ENCODE data around the gene PRR35. TPM values are rescaled to one million over a fixed set of nuclear protein-coding genes. Genes with fewer than 3 reads are reported as not detected.

Gene PRR35
- total and polyA plus RNA-seq, 8 donors: 0.09 to 1.0 (median 0.66) TPM

DNA sequence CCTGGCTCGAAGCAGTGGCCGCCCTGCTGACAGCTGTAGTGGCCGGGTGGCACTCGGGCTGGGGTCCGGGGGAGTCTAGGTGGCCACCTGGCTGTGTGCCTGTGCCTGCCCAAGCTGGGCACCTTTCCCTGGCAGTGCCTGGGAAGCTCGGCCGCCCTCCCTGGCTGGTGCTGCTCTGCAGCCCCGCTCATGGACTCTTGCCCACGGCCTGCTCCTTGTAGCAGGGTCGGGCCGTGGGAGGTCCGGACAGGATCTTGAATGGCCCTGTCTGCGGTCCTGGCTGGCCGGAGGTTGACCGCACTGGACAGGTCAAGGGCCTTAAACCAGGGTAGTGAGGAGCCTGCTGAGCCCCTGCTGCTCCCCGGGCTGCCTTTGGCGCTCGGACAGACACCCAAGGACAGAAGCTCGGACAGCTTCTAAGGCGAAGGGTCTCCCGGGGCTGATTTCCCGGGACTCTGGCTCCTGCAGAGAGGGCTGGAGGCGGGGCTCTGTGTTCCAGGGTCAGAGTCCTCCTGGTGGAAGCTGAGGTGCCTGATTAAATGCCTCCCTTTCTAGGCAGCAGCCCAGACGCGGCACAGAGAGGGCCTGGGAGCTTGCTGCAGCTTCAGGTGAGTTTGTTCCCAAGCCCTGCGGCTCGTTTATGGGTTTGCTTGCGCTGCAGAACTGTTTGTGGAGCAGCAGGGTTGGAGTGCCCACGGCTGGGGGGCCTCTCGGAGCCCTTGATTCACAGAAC lies 26.6 kb upstream of the PRR35 start:
- H3K4me1 ChIP-seq: peaks cover 24 to 34% (median 25%) of the 10 kb centered on the region in 3 donors
- peak overlapping the region; percentile 60 to 79 (median 70) for H3K27ac ChIP-seq
- H3K9me3 ChIP-seq: no peaks in the 10 kb centered on the region
- 10 to 16% methylated on average over 28 to 30 of the region's 30 CpGs for WGBS, 2 donors
- no peaks in the 10 kb centered on the region for H3K27me3 ChIP-seq
- H3K4me3 ChIP-seq: peak overlapping the region in 3 of 4 donors; percentile 0 to 38 (median 15)
- ATAC-seq: peak; percentile 76 to 88 (median 85)
- TF ChIP-seq, protein P1, sequence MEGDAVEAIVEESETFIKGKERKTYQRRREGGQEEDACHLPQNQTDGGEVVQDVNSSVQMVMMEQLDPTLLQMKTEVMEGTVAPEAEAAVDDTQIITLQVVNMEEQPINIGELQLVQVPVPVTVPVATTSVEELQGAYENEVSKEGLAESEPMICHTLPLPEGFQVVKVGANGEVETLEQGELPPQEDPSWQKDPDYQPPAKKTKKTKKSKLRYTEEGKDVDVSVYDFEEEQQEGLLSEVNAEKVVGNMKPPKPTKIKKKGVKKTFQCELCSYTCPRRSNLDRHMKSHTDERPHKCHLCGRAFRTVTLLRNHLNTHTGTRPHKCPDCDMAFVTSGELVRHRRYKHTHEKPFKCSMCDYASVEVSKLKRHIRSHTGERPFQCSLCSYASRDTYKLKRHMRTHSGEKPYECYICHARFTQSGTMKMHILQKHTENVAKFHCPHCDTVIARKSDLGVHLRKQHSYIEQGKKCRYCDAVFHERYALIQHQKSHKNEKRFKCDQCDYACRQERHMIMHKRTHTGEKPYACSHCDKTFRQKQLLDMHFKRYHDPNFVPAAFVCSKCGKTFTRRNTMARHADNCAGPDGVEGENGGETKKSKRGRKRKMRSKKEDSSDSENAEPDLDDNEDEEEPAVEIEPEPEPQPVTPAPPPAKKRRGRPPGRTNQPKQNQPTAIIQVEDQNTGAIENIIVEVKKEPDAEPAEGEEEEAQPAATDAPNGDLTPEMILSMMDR (IDR thresholded peaks at IDR 0.05): no peak
- intact Hi-C loops (cut with DNase I): no loop called here
- FAIRE-seq: no peak
- H3K36me3 ChIP-seq: no peaks in the 10 kb centered on the region
- DNase-seq: peak; percentile 80 to 93 (median 84)

DNA sequence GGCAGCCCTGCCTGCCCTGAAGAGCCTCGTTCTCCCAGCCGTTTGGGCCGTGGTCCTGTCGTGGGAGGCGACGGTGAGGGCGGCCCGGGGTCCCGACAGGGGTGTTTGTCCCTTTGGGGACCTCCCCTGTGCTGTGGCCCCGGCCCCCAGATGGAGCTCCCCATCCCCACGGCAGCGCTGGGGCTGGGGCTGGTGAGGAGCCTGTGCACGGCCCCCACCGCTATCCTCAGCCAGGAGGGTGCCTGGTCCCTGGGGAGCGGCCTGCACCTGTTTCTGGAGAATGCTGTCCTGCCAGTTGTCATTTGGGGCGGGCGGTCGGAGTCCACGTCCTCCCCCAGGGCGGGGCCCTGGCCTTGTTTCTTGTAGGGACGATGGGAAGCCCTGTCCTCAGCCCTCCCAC lies 26.1 kb upstream of the PRR35 start:
- peak; percentile 45 to 73 (median 55) for ATAC-seq
- peak in 2 of 6 donors; percentile 57 to 68 for DNase-seq
- TF ChIP-seq, protein P1 (IDR thresholded peaks at IDR 0.05): no peak
- 15 to 16% methylated on average over 18 to 21 of the region's 21 CpGs for WGBS, 2 donors
- intact Hi-C loops (cut with DNase I): no loop called here
- Histone ChIP-seq H3K4me3 (peak overlapping the region in 3 of 4 donors; percentile 0 to 38 (median 15)), H3K9me3 (no peaks in the 10 kb centered on the region), H3K27ac (peak overlapping the region; percentile 60 to 79 (median 70)), H3K36me3 (no peaks in the 10 kb centered on the region), H3K27me3 (no peaks in the 10 kb centered on the region), H3K4me1 (peaks cover 22 to 33% (median 23%) of the 10 kb centered on the region in 3 donors)
- no peak for FAIRE-seq

DNA sequence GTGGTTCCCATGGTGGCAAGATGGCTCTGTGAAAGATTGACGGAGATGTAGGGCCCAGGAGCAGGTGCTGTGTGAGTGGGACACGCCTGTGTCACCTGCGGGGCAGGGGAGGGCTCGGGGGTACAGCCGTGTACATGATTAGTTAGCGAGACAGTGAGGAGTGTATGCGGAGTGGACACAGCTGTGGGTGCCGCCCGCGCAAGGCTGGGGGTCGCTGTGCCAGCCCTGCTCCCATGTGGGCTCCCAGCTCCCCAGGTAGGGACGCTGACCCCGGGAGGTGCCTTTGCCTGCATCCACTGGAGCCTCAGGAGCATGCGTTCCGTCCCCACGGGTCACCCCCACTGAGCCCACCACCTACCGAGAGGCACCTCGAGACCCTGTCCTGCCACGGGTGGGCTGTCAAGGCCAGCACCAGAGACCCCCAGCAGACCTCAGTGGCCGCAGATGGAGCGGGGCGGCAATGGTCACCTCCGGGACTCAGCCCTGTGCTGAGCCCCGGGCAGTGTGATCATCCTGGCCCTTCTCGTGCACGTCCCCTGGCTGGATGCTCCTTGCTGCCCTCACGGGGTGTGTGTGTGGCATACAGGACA lies 25.2 kb upstream of the PRR35 start:
- DNase-seq (no peak), ATAC-seq (no peak)
- no peaks in the 10 kb centered on the region for H3K27me3 ChIP-seq

DNA sequence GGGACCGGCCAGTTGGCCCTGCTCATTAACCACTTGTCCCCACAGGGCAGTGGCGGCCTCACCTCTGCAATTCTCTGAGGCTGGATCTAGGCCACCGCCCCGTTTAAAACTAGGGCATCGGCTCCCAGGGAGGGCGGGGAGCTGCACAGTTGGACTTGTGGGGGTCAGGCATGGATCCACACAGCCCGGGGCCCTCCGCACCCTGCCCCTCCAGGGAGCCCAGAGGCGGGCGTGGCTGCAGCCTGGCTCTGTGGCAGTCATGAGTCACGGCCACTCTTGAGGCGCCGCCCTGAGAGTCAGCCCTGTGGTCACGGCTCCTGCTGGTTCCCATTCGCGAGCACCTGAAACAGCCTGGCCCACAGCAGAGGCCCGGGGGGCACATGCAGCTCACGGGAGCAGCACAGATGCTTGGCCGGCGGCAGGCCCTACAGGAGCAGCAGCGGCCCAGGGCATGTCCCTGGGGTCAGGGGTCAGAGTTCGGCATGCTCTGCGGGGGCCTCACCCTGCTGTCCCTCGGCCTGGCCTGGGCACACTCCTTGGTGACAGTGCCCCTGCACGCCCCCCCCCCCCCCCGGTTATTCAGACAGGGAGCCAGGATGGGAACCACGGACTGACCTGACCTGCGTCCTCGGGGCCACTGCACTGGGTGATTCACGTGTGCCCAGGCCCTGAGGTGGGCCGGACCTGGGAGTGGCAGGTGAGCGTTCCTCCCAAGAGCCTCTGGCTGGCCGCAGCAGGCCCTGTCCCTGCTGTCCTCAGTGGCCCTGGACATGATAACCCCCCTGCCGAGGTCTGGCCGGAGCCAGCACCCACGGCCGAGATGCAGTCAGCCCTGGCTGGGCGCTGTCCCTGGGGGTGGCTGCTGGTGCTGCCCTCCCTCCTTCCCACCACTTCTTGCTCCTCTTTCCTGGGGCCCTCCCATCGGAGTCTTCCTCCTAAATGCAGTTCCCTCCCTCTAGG lies 24.5 kb upstream of the PRR35 start:
- TF ChIP-seq, protein P1 (IDR thresholded peaks at IDR 0.05): no peak
- ATAC-seq: peak in 2 of 4 donors; percentile 19 to 37
- Histone ChIP-seq H3K4me3 (no peak overlapping the region), H3K27ac (no peak overlapping the region), H3K4me1 (peaks cover 26 to 37% (median 34%) of the 10 kb centered on the region in 3 donors), H3K36me3 (no peaks in the 10 kb centered on the region), H3K27me3 (no peaks in the 10 kb centered on the region), H3K9me3 (no peaks in the 10 kb centered on the region)
- WGBS, 2 donors: 72 to 79% methylated on average over 34 to 39 of the region's 39 CpGs
- FAIRE-seq: no peak
- no peak for DNase-seq
- intact Hi-C loops (cut with DNase I): no loop called here

More for the DNA sequence above, 25.2 kb upstream of the PRR35 start:
- no peak overlapping the region for H3K4me3 ChIP-seq
- no peaks in the 10 kb centered on the region for H3K36me3 ChIP-seq
- H3K9me3 ChIP-seq: no peaks in the 10 kb centered on the region
- intact Hi-C loops (cut with DNase I): no loop called here
- 61 to 64% methylated on average over 27 of the region's 27 CpGs for WGBS, 2 donors
- FAIRE-seq: no peak
- H3K4me1 ChIP-seq: peaks cover 18 to 31% (median 27%) of the 10 kb centered on the region in 3 donors
- H3K27ac ChIP-seq: peak overlapping the region; percentile 60 to 79 (median 70)
- TF ChIP-seq, protein P1 (IDR thresholded peaks at IDR 0.05): no peak
